Measurements from ENCODE around the gene LRRC66. TPM values are rescaled to one million over a fixed set of nuclear protein-coding genes. Genes with fewer than 3 reads are reported as not detected.

Gene LRRC66
- total and polyA plus RNA-seq, 7 donors: 0.09 to 1.3 (median 1.2) TPM

- H3K27me3 ChIP-seq (ENCODE audit: insufficient read depth in 3 of 3, low read length in 2 of 3): no peaks in the 10 kb centered on the region
- H3K9me3 ChIP-seq: no peaks in the 10 kb centered on the region
- H3K4me3 ChIP-seq: no peak overlapping the region
- intact Hi-C loops (cut with DNase I): no loop called here
- no peaks in the 10 kb centered on the region for H3K36me3 ChIP-seq (ENCODE audit: insufficient read depth in 1 of 2, low read depth in 1 of 2)
- DNase-seq (no peak), ATAC-seq (no peak)
- H3K27ac ChIP-seq: no peak overlapping the region
- no peak for TF ChIP-seq CTCF (IDR thresholded peaks at IDR 0.05)
- H3K4me1 ChIP-seq: peaks cover 2% of the 10 kb centered on the region
Observed at GRCh38 chr4:52057196-52057595, 37.0 kb upstream of the LRRC66 start.

GRCh38 chr4:52054254-52054653 lies 34.1 kb upstream of the LRRC66 start:
- intact Hi-C loops (cut with DNase I): no loop called here
- no peak overlapping the region for H3K4me3 ChIP-seq
- H3K27ac ChIP-seq: no peak overlapping the region
- no peak for TF ChIP-seq CTCF (IDR thresholded peaks at IDR 0.05)
- H3K9me3 ChIP-seq: no peaks in the 10 kb centered on the region
- no peak for ATAC-seq
- H3K27me3 ChIP-seq (ENCODE audit: insufficient read depth in 3 of 3, low read length in 2 of 3): no peaks in the 10 kb centered on the region
- WGBS, 3 donors: 92 to 99% (median 94%) methylated on average over 3 of the region's 3 CpGs
- peaks cover 4% of the 10 kb centered on the region for H3K4me1 ChIP-seq
- DNase-seq: no peak
- no peaks in the 10 kb centered on the region for H3K36me3 ChIP-seq (ENCODE audit: insufficient read depth in 1 of 2, low read depth in 1 of 2)

- peaks cover 0 to 5% (median 0%) of the 10 kb centered on the region in 3 donors for H3K27me3 ChIP-seq (ENCODE audit: insufficient read depth in 3 of 3, low read length in 2 of 3)
- H3K4me1 ChIP-seq: peaks cover 4% of the 10 kb centered on the region
- TF ChIP-seq CTCF (IDR thresholded peaks at IDR 0.05): no peak
- H3K36me3 ChIP-seq (ENCODE audit: insufficient read depth in 1 of 2, low read depth in 1 of 2): no peaks in the 10 kb centered on the region
- no peak for DNase-seq
- intact Hi-C loops (cut with DNase I): no loop called here
- H3K4me3 ChIP-seq: peak overlapping the region; percentile 80
- 35 to 50% (median 41%) methylated on average over 7 of the region's 7 CpGs for WGBS, 3 donors
- ATAC-seq: peak in 3 of 4 donors; percentile 22 to 34 (median 27)
- no peaks in the 10 kb centered on the region for H3K9me3 ChIP-seq
- peak overlapping the region; percentile 61 for H3K27ac ChIP-seq
Observed at GRCh38 chr4:52052475-52052780, 32.3 kb upstream of the LRRC66 start.

GRCh38 chr4:52051615-52052474 lies 31.7 kb upstream of the LRRC66 start:
- peak; percentile 66 to 76 for DNase-seq
- intact Hi-C loops (cut with DNase I): no loop called here
- peaks cover 0 to 5% (median 0%) of the 10 kb centered on the region in 3 donors for H3K27me3 ChIP-seq (ENCODE audit: insufficient read depth in 3 of 3, low read length in 2 of 3)
- no peak for TF ChIP-seq CTCF (IDR thresholded peaks at IDR 0.05)
- H3K4me1 ChIP-seq: peaks cover 4% of the 10 kb centered on the region
- H3K27ac ChIP-seq: peak overlapping the region; percentile 61
- WGBS, 3 donors: 8 to 12% (median 9%) methylated on average over 46 of the region's 46 CpGs
- peak overlapping the region; percentile 80 for H3K4me3 ChIP-seq
- peak; percentile 93 to 95 (median 94) for ATAC-seq
- no peaks in the 10 kb centered on the region for H3K9me3 ChIP-seq
- no peaks in the 10 kb centered on the region for H3K36me3 ChIP-seq (ENCODE audit: insufficient read depth in 1 of 2, low read depth in 1 of 2)
